Skin of body (tissue), 2 donors: ENCODE measurements around the gene ITGB3. TPM values are rescaled to one million over a fixed set of nuclear protein-coding genes. Genes with fewer than 3 reads are reported as not detected.

ENCODE experiments used
- DNase-seq: peaks from one replicate; lab custom pipeline; 2025; lab: John Stamatoyannopoulos, UW
- total RNA-seq: library from RNA; depleted of rRNA; stranded (reverse); fragments of >200 nt; gene quantifications from one replicate; pipeline ENCODE4 v1.2.3, GENCODE V29; 2014

The ITGB3 gene
- total RNA-seq, 1 donor from 2014 or later = 11.6 TPM

GRCh38 chr17:47295874-47296255 lies 42.2 kb downstream of the ITGB3 start:
- no peak for DNase-seq

- no peak for DNase-seq
Observed at GRCh38 chr17:47297661-47298400, 44.2 kb downstream of the ITGB3 start.

GRCh38 chr17:47298712-47299111 lies 45.1 kb downstream of the ITGB3 start:
- DNase-seq = no peak

- no peak for DNase-seq
Observed at GRCh38 chr17:47299239-47299910, 45.7 kb downstream of the ITGB3 start.

- no peak for DNase-seq
Observed at GRCh38 chr17:47300718-47301117, 47.1 kb downstream of the ITGB3 start.

- no peak for DNase-seq
Observed at GRCh38 chr17:47301161-47301560, 47.5 kb downstream of the ITGB3 start.

- no peak for DNase-seq
Observed at GRCh38 chr17:47301831-47302230, 48.2 kb downstream of the ITGB3 start.

- no peak for DNase-seq
Observed at GRCh38 chr17:47304186-47304585, 50.6 kb downstream of the ITGB3 start.

- DNase-seq = no peak
Observed at GRCh38 chr17:47305302-47305923, 51.8 kb downstream of the ITGB3 start.

- no peak for DNase-seq
Observed at GRCh38 chr17:47310186-47310733, 56.6 kb downstream of the ITGB3 start.

GRCh38 chr17:47311420-47311819 lies 57.8 kb downstream of the ITGB3 start:
- no peak for DNase-seq

- peak; percentile 89 for DNase-seq
Observed at GRCh38 chr17:47315451-47316266, 62.0 kb downstream of the ITGB3 start.

- DNase-seq = no peak
Observed at GRCh38 chr17:47316311-47316710, 62.7 kb downstream of the ITGB3 start.

- DNase-seq = no peak
Observed at GRCh38 chr17:47317119-47317518, 63.5 kb downstream of the ITGB3 start.

GRCh38 chr17:47318197-47318918 lies 64.7 kb downstream of the ITGB3 start:
- no peak for DNase-seq

GRCh38 chr17:47320879-47321502 lies 67.4 kb downstream of the ITGB3 start:
- DNase-seq = no peak

GRCh38 chr17:47323382-47324223 lies 70.0 kb downstream of the ITGB3 start, which contains the start of gene EFCAB13:
Gene EFCAB13 (plus strand): TSS chr17:47323955. CDS start chr17:47328354, 4,399 bp downstream.
- peak; percentile 84 for DNase-seq

- peak; percentile 77 for DNase-seq
Observed at GRCh38 chr17:47324224-47325020, 70.8 kb downstream of the ITGB3 start.
